ENCODE results near the gene GOPC. TPM values are rescaled to one million over a fixed set of nuclear protein-coding genes. Genes with fewer than 3 reads are reported as not detected.

GOPC gene
- total and polyA plus RNA-seq, 3 donors from 2014 or later, result 26.6 to 29.9 (median 28.8) TPM

- 64 to 70% methylated on average over 3 of the region's 3 CpGs for WGBS, 2 donors
- no peaks in the 10 kb centered on the region for H3K9me3 ChIP-seq
- intact Hi-C loops (cut with DNase I; ENCODE audit: low total_unique reads), result no loop called here
- H3K4me1 ChIP-seq, result no peaks in the 10 kb centered on the region
- no peaks in the 10 kb centered on the region for H3K36me3 ChIP-seq (ENCODE audit: low read depth, missing control alignments)
- no peaks in the 10 kb centered on the region for H3K27me3 ChIP-seq
- DNase-seq, result no peak
- TF ChIP-seq, protein P1, sequence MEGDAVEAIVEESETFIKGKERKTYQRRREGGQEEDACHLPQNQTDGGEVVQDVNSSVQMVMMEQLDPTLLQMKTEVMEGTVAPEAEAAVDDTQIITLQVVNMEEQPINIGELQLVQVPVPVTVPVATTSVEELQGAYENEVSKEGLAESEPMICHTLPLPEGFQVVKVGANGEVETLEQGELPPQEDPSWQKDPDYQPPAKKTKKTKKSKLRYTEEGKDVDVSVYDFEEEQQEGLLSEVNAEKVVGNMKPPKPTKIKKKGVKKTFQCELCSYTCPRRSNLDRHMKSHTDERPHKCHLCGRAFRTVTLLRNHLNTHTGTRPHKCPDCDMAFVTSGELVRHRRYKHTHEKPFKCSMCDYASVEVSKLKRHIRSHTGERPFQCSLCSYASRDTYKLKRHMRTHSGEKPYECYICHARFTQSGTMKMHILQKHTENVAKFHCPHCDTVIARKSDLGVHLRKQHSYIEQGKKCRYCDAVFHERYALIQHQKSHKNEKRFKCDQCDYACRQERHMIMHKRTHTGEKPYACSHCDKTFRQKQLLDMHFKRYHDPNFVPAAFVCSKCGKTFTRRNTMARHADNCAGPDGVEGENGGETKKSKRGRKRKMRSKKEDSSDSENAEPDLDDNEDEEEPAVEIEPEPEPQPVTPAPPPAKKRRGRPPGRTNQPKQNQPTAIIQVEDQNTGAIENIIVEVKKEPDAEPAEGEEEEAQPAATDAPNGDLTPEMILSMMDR (IDR thresholded peaks at IDR 0.05), result no peak
- TF ChIP-seq POLR2A (IDR thresholded peaks at IDR 0.05), result no peak
- no peak overlapping the region for H3K27ac ChIP-seq
- H3K4me3 ChIP-seq, result no peak overlapping the region
Observed at GRCh38 chr6:117591405-117591804, 10.9 kb downstream of the GOPC start.

DNA sequence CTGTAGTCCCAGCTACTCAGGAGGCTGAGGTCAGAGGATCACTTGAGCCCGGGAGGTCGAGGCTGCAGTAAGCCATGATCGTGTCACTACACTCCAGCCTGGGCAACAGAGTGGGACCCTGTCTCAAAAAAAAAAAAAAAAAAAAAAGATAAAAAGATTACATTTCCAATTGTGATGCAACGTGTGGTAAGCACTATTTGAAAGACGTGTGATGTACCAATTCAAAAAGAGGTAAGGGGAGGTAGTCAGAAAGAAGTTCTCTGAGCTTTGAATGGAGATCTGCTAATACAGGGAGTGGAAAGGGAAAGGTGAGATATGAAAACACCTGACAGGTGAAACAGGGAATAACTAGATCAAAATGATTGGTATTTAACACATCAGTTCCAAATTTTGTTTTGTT is 11.9 kb downstream of the GOPC start:
- no peak overlapping the region for H3K27ac ChIP-seq
- no peak for DNase-seq
- H3K4me1 ChIP-seq, result no peaks in the 10 kb centered on the region
- no peaks in the 10 kb centered on the region for H3K27me3 ChIP-seq
- H3K9me3 ChIP-seq, result no peaks in the 10 kb centered on the region
- no peaks in the 10 kb centered on the region for H3K36me3 ChIP-seq (ENCODE audit: low read depth, missing control alignments)
- WGBS, 2 donors, result 93 to 95% methylated on average over 5 of the region's 5 CpGs
- intact Hi-C loops (cut with DNase I; ENCODE audit: low total_unique reads), result no loop called here
- no peak overlapping the region for H3K4me3 ChIP-seq
- TF ChIP-seq POLR2A (IDR thresholded peaks at IDR 0.05), result no peak
- TF ChIP-seq, protein P1 (IDR thresholded peaks at IDR 0.05), result no peak

DNA sequence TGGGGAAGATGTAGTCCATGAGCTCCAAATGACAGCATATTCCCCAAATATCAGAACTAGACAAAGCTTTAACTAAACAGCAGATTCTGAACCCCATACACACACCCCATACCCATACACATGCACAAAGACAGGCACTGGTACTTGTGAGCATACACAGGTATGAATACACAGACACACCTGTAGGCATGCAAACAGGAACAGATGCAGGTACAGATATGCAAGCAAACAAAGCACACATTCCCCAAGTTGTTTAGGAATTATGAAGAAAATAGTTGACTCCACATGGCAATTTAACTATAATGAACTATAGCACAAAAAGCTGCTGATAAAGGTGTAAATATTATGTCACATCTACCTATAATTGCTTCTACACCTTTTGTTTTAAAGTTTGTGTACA is 16.7 kb downstream of the GOPC start:
- Histone ChIP-seq H3K9me3 (no peaks in the 10 kb centered on the region), H3K4me1 (no peaks in the 10 kb centered on the region), H3K27ac (no peak overlapping the region), H3K27me3 (no peaks in the 10 kb centered on the region), H3K36me3 (ENCODE audit: low read depth, missing control alignments) (no peaks in the 10 kb centered on the region), H3K4me3 (no peak overlapping the region)
- intact Hi-C loops (cut with DNase I; ENCODE audit: low total_unique reads), result no loop called here
- no peak for DNase-seq
- no peak for TF ChIP-seq POLR2A (IDR thresholded peaks at IDR 0.05)
- TF ChIP-seq, protein P1 (IDR thresholded peaks at IDR 0.05), result no peak

GRCh38 chr6:117574198-117574597 is 28.1 kb downstream of the GOPC start:
- H3K4me3 ChIP-seq, result no peak overlapping the region
- no peaks in the 10 kb centered on the region for H3K36me3 ChIP-seq (ENCODE audit: low read depth, missing control alignments)
- no peaks in the 10 kb centered on the region for H3K27me3 ChIP-seq
- WGBS, 2 donors, result 89% methylated on average over 4 of the region's 4 CpGs
- H3K4me1 ChIP-seq, result no peaks in the 10 kb centered on the region
- DNase-seq, result no peak
- intact Hi-C loops (cut with DNase I; ENCODE audit: low total_unique reads), result no loop called here
- TF ChIP-seq, protein P1 (IDR thresholded peaks at IDR 0.05), result no peak
- TF ChIP-seq POLR2A (IDR thresholded peaks at IDR 0.05), result no peak
- no peaks in the 10 kb centered on the region for H3K9me3 ChIP-seq
- no peak overlapping the region for H3K27ac ChIP-seq

DNA sequence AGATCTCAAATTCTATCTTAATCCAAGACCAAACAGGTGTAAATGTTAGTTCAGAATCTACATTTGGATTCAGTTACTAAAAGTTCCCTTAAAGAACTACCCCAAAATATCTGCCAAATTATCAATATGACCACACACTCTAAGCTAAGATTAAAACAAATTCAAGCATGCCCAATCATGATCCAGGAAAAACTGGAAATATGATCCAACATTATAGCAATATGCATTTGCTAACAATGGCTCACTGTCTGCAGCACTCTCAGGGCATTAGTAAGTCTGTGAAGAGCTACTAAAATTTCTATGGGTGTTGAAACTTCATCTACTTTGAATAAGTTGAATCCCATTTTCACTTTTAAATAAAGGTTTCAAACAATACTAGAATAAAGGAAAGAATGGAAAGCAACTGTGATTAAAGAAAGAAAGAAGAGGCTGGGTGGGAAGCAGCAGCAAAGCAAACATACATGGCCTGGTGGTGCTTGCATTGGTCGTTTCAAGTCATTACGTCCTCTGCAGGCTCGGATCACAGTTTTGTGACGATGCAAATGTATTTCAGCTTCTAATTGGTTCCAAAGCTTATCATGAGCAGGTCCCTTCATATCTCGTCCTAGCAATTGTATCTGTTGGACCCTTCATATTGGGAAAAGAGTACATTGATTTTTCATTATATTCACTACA is 29.2 kb downstream of the GOPC start:
- no peak overlapping the region for H3K4me3 ChIP-seq
- intact Hi-C loops (cut with DNase I; ENCODE audit: low total_unique reads), result no loop called here
- DNase-seq, result no peak
- no peaks in the 10 kb centered on the region for H3K27me3 ChIP-seq
- H3K9me3 ChIP-seq, result no peaks in the 10 kb centered on the region
- H3K27ac ChIP-seq, result no peak overlapping the region
- 95% methylated on average over 5 of the region's 5 CpGs for WGBS, 2 donors
- no peak for TF ChIP-seq POLR2A (IDR thresholded peaks at IDR 0.05)
- H3K36me3 ChIP-seq (ENCODE audit: low read depth, missing control alignments), result no peaks in the 10 kb centered on the region
- no peaks in the 10 kb centered on the region for H3K4me1 ChIP-seq
